GM12878 (cell line): Measurements from ENCODE around the gene CCDC32. TPM values are rescaled to one million over a fixed set of nuclear protein-coding genes. Genes with fewer than 3 reads are reported as not detected.

Experiments used
- ATAC-seq: fragments of 200-7000 bp; cut with Tn5 transposase; 3 replicates; pipeline ENCODE4 v1.9.1; 2020; ENCODE audit warnings: mild to moderate bottlenecking, moderate library complexity
- BruUV-seq: library from RNA; stranded (reverse); fragments of 400-500 nt; replicated peaks from 2 replicates; lab custom pipeline; 2021; lab: Mats Ljungman, UMichigan
- CTCF ChIA-PET: fragments of 300-600 bp; sonication (Branson Sonifier 250); formaldehyde crosslinking; extraction: SDS; loops from one replicate; lab custom pipeline; 2021; ENCODE audit warnings: inconsistent platforms; lab: Yijun Ruan, JAX
- POLR2A ChIA-PET: fragments of 350-600 bp; formaldehyde crosslinking; extraction: SDS; loops from one replicate; lab custom pipeline; 2021; ENCODE audit warnings: inconsistent platforms; lab: Charles Lee
- RAD21 ChIA-PET: fragments of 300-600 bp; sonication (Branson Sonifier 250); formaldehyde crosslinking; loops from one replicate; lab custom pipeline; 2023; ENCODE audit warnings: antibody characterized with exemption; ENCODE audit not compliant: unreplicated experiment; lab: Charles Lee
- SMC1A ChIA-PET: fragments of 300-600 bp; sonication (Branson Sonifier 250); formaldehyde crosslinking; loops from one replicate; lab custom pipeline; 2023; ENCODE audit not compliant: unreplicated experiment, uncharacterized antibody; lab: Charles Lee
- DNase-seq: peaks from one replicate; pipeline ENCODE4 v3.0.0-alpha.2; 2011; ENCODE audit warnings: low read depth, low spot score
- FAIRE-seq: peaks from 3 replicates; lab custom pipeline; 2011; peaks lifted over from hg19 to GRCh38; lab: Jason Lieb, UNC
- H2AFZ ChIP-seq: 2 replicates; pipeline ENCODE4 v1.6.0; 2011; ENCODE audit warnings: low read depth, low read length, control low read depth; ENCODE audit not compliant: control insufficient read depth
- H3K27ac ChIP-seq: 2 replicates; pipeline ENCODE4 v1.5.1; 2011; ENCODE audit warnings: control low read depth; ENCODE audit not compliant: control insufficient read depth, insufficient read depth
- H3K27me3 ChIP-seq, 2 experiments: replicated peaks in 1 of 2; 2 replicates each; pipeline versions ENCODE4 v1.6.0 to v1.6.1; 2011; ENCODE audit warnings: low read length in 1 of 2; ENCODE audit not compliant: control insufficient read depth in 2 of 2, insufficient read depth in 2 of 2
- H3K36me3 ChIP-seq, 2 experiments: 2 replicates each; pipeline ENCODE4 v1.5.1; 2011; ENCODE audit warnings: low read length in 1 of 2; ENCODE audit not compliant: control insufficient read depth in 2 of 2, insufficient read depth in 2 of 2
- H3K4me1 ChIP-seq: 2 replicates; pipeline ENCODE4 v1.6.1; 2011; ENCODE audit warnings: mild to moderate bottlenecking, low read length, moderate library complexity, mixed read lengths; ENCODE audit not compliant: control insufficient read depth, insufficient read depth
- H3K4me2 ChIP-seq: 2 replicates; pipeline ENCODE4 v1.6.0; 2011; ENCODE audit warnings: control low read depth; ENCODE audit not compliant: control insufficient read depth, insufficient read depth
- H3K4me3 ChIP-seq: fragments of 200-600 bp; sonication (generic); 2 replicates; pipeline ENCODE4 v1.5.1; 2016
- H3K79me2 ChIP-seq: 2 replicates; pipeline ENCODE4 v1.6.0; 2011; ENCODE audit warnings: low read length; ENCODE audit not compliant: control insufficient read depth, insufficient read depth
- H3K9ac ChIP-seq: 2 replicates; pipeline ENCODE4 v1.8.0; 2011; ENCODE audit warnings: low read length, control low read depth, mixed read lengths; ENCODE audit not compliant: control insufficient read depth, insufficient read depth
- H3K9me3 ChIP-seq: replicated peaks from 3 replicates; pipeline ENCODE4 v1.5.1; 2011; ENCODE audit warnings: mild to moderate bottlenecking, low read length; ENCODE audit not compliant: control insufficient read depth, insufficient read depth
- H4K20me1 ChIP-seq: 2 replicates; pipeline ENCODE4 v1.6.0; 2011; ENCODE audit not compliant: control insufficient read depth, insufficient read depth
- CHD1 ChIP-seq: IDR thresholded peaks from 2 replicates; pipeline ENCODE4 v1.6.1; 2012; ENCODE audit warnings: low read depth, low read length, improper control_type of control experiment
- EP300 ChIP-seq, 2 experiments: fragments of 150-350 bp in 1 of 2; IDR thresholded peaks; 2 replicates each; pipeline ENCODE4 v1.6.1; 2011 to 2012; ENCODE audit warnings: low read depth in 2 of 2, low read length in 2 of 2, borderline replicate concordance in 1 of 2, improper control_type of control experiment in 1 of 2, inconsistent platforms in 1 of 2; ENCODE audit not compliant: control insufficient read depth in 1 of 2
- GABPA ChIP-seq: IDR thresholded peaks from 2 replicates; pipeline ENCODE4 v1.6.1; 2014; ENCODE audit warnings: antibody characterized with exemption, low read depth, mild to moderate bottlenecking, inconsistent platforms
- TBL1XR1 ChIP-seq: IDR thresholded peaks from 2 replicates; pipeline ENCODE4 v1.6.1; 2012; ENCODE audit warnings: low read depth, low read length, improper control_type of control experiment
- WGBS: methylation state at CpG from one replicate; pipeline ENCODE4 v1.1.6; 2016; ENCODE audit warnings: low lambda C conversion rate; ENCODE audit not compliant: insufficient replicate concordance, insufficient coverage; ENCODE audit errors: missing lambda C conversion rate; 5-methylcytosine and 5-hydroxymethylcytosine counted together
- in situ Hi-C: fragments of 300-500 bp; cut with MboI; formaldehyde crosslinking; loops from 9 replicates; pipeline ENCODE4 v1.14.3; 2018; ENCODE audit warnings: mixed read lengths
- intact Hi-C: fragments of 100-400 bp; cut with micrococcal nuclease; formaldehyde crosslinking; loops from one replicate; pipeline ENCODE4 v1.14.2; 2022; ENCODE audit not compliant: unreplicated experiment
- polyA plus RNA-seq, 11 experiments: library from polyadenylated mRNA; depleted of rRNA in 4 of 11; unstranded in 6 of 11; stranded (reverse) in 5 of 11; fragments of >200 nt; fragmentation: Nextera tagmentation in 4 of 11; fragmentation: Illumina TruSeq in 1 of 11; extraction: Ambion mirVana in 4 of 11; extraction: Trizol in 1 of 11; gene quantifications; 1 replicate in 1 of 11; 2 replicates in 10 of 11; pipeline versions ENCODE4 v1.2.1 to v1.2.3, GENCODE V29; 2011 to 2016; ENCODE audit warnings: inconsistent platforms in 2 of 11, missing spikeins in 2 of 11, low read depth in 1 of 11
- total RNA-seq, 4 experiments: library from RNA; depleted of rRNA in 3 of 4; stranded (reverse); fragments of >200 nt in 3 of 4; fragmentation: Illumina TruSeq in 1 of 4; extraction: Trizol in 1 of 4; gene quantifications; 2 replicates each; pipeline versions ENCODE4 v1.2.1 to v1.2.3, GENCODE V29; 2013 to 2021
- TF ChIP-seq, protein P1 (sequence below): fragments of 450-650 bp; IDR thresholded peaks from 2 replicates; pipeline ENCODE4 v1.6.1; 2016; ENCODE audit warnings: mild to moderate bottlenecking

CCDC32 gene
- total and polyA plus RNA-seq, 10 of the 15 experiments (the other 5 are each of a cell fraction or from before 2014, with no cell fraction given): 30.2 to 74.3 (median 46.5) TPM

DNA sequence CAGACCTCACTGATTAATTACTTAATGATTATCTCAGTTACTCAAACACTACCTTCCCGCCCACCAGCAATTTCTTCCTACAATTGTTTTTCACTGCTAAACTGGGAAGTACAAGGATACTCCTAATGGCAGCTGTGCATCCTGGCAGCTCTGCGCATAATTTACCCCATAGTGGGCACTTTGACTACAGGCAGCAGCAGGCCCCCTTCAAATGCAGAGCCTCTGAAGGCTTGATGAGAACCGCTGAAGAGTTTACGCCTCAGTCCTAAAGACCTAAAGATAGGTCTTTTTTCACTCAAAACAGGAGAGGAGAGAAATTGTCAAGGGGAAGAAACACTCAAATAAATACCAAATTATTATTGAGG lies 10.7 kb downstream of the CCDC32 start:
- BruUV-seq: TSS peak; percentile 68
- Histone ChIP-seq H2AFZ (peak overlapping the region; percentile 10; the same call in 1 of the 2 replicates), H3K4me3 (peak overlapping the region; percentile 61), H3K9me3 (no peaks in the 10 kb centered on the region), H4K20me1 (no peaks in the 10 kb centered on the region), H3K4me2 (peak overlapping the region; percentile 71), H3K4me1 (peaks cover 77% of the 10 kb centered on the region), H3K9ac (peak overlapping the region; percentile 71), H3K27ac (peak overlapping the region; percentile 83), H3K79me2 (peaks cover 28% of the 10 kb centered on the region), H3K36me3 (peaks cover 0 to 8% of the 10 kb centered on the region in 2 experiments; a peak in 1 of 4 replicates)
- ATAC-seq: no peak
- ChIA-PET RAD21 (interaction anchor here (0.6 to 5.3 kb wide), 6 partner anchors 10 to 113 kb away, joined by 3 to 39 read pairs (median 4); partner anchors contain the start of genes BAHD1 and CCDC32), POLR2A (interaction anchor here (0.6 to 5.6 kb wide), 8 partner anchors 8 to 39 kb away, joined by 3 to 47 read pairs (median 7); partner anchors contain the start of genes CCDC32 and RPUSD2), SMC1A (interaction anchor here (0.7 to 6.2 kb wide), 9 partner anchors 8 to 770 kb away, joined by 3 to 60 read pairs (median 4); partner anchors contain the start of gene CCDC32), CTCF (interaction anchor here (0.7 to 2.1 kb wide), 10 partner anchors 8 to 35 kb away, joined by 3 to 12 read pairs (median 5); partner anchors contain the start of genes CCDC32 and RPUSD2)
- DNase-seq: no peak
- WGBS: 82% methylated on average over 4 of the region's 4 CpGs
- in situ Hi-C loops (no loop called here), intact Hi-C loops (no loop called here)
- no peak for FAIRE-seq
- TF ChIP-seq, protein P1, sequence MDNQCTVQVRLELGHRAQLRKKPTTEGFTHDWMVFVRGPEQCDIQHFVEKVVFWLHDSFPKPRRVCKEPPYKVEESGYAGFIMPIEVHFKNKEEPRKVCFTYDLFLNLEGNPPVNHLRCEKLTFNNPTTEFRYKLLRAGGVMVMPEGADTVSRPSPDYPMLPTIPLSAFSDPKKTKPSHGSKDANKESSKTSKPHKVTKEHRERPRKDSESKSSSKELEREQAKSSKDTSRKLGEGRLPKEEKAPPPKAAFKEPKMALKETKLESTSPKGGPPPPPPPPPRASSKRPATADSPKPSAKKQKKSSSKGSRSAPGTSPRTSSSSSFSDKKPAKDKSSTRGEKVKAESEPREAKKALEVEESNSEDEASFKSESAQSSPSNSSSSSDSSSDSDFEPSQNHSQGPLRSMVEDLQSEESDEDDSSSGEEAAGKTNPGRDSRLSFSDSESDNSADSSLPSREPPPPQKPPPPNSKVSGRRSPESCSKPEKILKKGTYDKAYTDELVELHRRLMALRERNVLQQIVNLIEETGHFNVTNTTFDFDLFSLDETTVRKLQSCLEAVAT: 0 out of 2 replicates have a peak, but pooled peaks have one; percentile 30
- TF ChIP-seq GABPA (no peak), EP300 (IDR thresholded peaks at IDR 0.05; ENCODE audit: borderline replicate concordance in 1 of 2, control insufficient read depth in 1 of 2, low read depth in 2 of 2, low read length in 2 of 2) (0 out of 4 replicates have a peak, but pooled peaks of 1 of the 2 experiments have one; percentile 2), CHD1 (0 out of 2 replicates have a peak, but pooled peaks have one; percentile 34), TBL1XR1 (0 out of 2 replicates have a peak, but pooled peaks have one; percentile 7)
- TF ChIP-seq, all 136 proteins: peak for 4
- no peaks in the 10 kb centered on the region for H3K27me3 ChIP-seq
